Neuronal stem cell (in vitro differentiated cells): Measurements from ENCODE around the gene KIAA0232.

Experiments used
- DNase-seq: peaks from one replicate; pipeline ENCODE4 v3.0.0-alpha.2; 2013; ENCODE audit warnings: low spot score
- H2AFZ ChIP-seq: one replicate; pipeline ENCODE4 v1.6.1; 2013; ENCODE audit warnings: mild to moderate bottlenecking, low read length, inconsistent platforms
- H2AK5ac ChIP-seq: 2 replicates; pipeline ENCODE4 v1.6.1; 2013; ENCODE audit warnings: low read depth, mild to moderate bottlenecking, inconsistent platforms, low read length, moderate library complexity, mixed read lengths
- H2BK120ac ChIP-seq: 2 replicates; pipeline ENCODE4 v1.6.1; 2013; ENCODE audit warnings: low read depth, mild to moderate bottlenecking, inconsistent platforms, low read length, moderate library complexity, mixed read lengths
- H2BK12ac ChIP-seq: one replicate; pipeline ENCODE4 v1.6.1; 2013; ENCODE audit warnings: low read length, inconsistent platforms
- H2BK15ac ChIP-seq: 2 replicates; pipeline ENCODE4 v1.6.1; 2013; ENCODE audit warnings: mild to moderate bottlenecking, low read length, inconsistent platforms, mixed read lengths
- H2BK5ac ChIP-seq: one replicate; pipeline ENCODE4 v1.6.1; 2013; ENCODE audit warnings: inconsistent platforms, mild to moderate bottlenecking, low read length, moderate library complexity
- H3K14ac ChIP-seq: one replicate; pipeline ENCODE4 v1.6.1; 2013; ENCODE audit warnings: low read length, inconsistent platforms
- H3K18ac ChIP-seq: 2 replicates; pipeline ENCODE4 v1.6.1; 2013; ENCODE audit warnings: low read length, inconsistent platforms
- H3K23ac ChIP-seq: 2 replicates; pipeline ENCODE4 v1.6.1; 2013; ENCODE audit warnings: low read depth, mild to moderate bottlenecking, mixed read lengths, low read length, inconsistent platforms; ENCODE audit not compliant: poor library complexity
- H3K27ac ChIP-seq: replicated peaks from 3 replicates; pipeline ENCODE4 v1.5.1; 2013; ENCODE audit warnings: low read length, inconsistent platforms
- H3K27me3 ChIP-seq, 3 experiments: 2 replicates each; pipeline ENCODE4 v1.6.1; 2013; ENCODE audit warnings: low read length in 3 of 3, mild to moderate bottlenecking in 2 of 3, inconsistent platforms in 1 of 3, low read depth in 1 of 3, mixed read lengths in 1 of 3, moderate library complexity in 1 of 3; ENCODE audit not compliant: control insufficient read depth in 3 of 3, insufficient read depth in 3 of 3
- H3K36me3 ChIP-seq, 2 donors: replicated peaks in 1 of 2; 2 replicates each; pipeline ENCODE4 v1.6.1; 2013; ENCODE audit warnings: low read length in 2 of 2; ENCODE audit not compliant: control insufficient read depth in 2 of 2, insufficient read depth in 2 of 2
- H3K4ac ChIP-seq: 2 replicates; pipeline ENCODE4 v1.6.1; 2013; ENCODE audit warnings: inconsistent platforms, mild to moderate bottlenecking, low read length, moderate library complexity
- H3K4me1 ChIP-seq, 2 donors: 1 replicate in 1 of 2; 2 replicates in 1 of 2; pipeline ENCODE4 v1.6.1; 2013; ENCODE audit warnings: low read length in 2 of 2, low read depth in 1 of 2; ENCODE audit not compliant: control insufficient read depth in 2 of 2, insufficient read depth in 1 of 2
- H3K4me2 ChIP-seq: one replicate; pipeline ENCODE4 v1.6.1; 2013; ENCODE audit warnings: mild to moderate bottlenecking, low read length, inconsistent platforms; ENCODE audit not compliant: insufficient read depth, poor library complexity, severe bottlenecking
- H3K4me3 ChIP-seq, 2 donors: 2 replicates each; pipeline ENCODE4 v1.5.1; 2013; ENCODE audit warnings: low read length in 2 of 2, mild to moderate bottlenecking in 2 of 2, inconsistent platforms in 1 of 2, moderate library complexity in 1 of 2
- H3K79me1 ChIP-seq: one replicate; pipeline ENCODE4 v1.6.1; 2013; ENCODE audit warnings: low read depth, mild to moderate bottlenecking, inconsistent platforms, low read length, moderate library complexity
- H3K9ac ChIP-seq: one replicate; pipeline ENCODE4 v1.6.1; 2013; ENCODE audit warnings: mild to moderate bottlenecking, low read depth, low read length, inconsistent platforms; ENCODE audit not compliant: poor library complexity
- H3K9me3 ChIP-seq, 2 donors: replicated peaks in 1 of 2; 2 replicates each; pipeline versions ENCODE3 to v1.6.1; 2013; ENCODE audit warnings: low read length in 2 of 2, mild to moderate bottlenecking in 2 of 2, inconsistent platforms in 1 of 2, low read depth in 1 of 2, mixed read lengths in 1 of 2, moderate library complexity in 1 of 2; ENCODE audit not compliant: control insufficient read depth in 2 of 2, insufficient read depth in 1 of 2
- H4K8ac ChIP-seq: one replicate; pipeline ENCODE4 v1.6.1; 2013; ENCODE audit warnings: low read depth, mild to moderate bottlenecking, inconsistent platforms, low read length, moderate library complexity
- H4K91ac ChIP-seq: one replicate; pipeline ENCODE4 v1.6.1; 2013; ENCODE audit warnings: low read length, low read depth, mild to moderate bottlenecking, inconsistent platforms; ENCODE audit not compliant: poor library complexity
- WGBS, 2 donors: extraction: QIAGEN DNeasy Blood & Tissue Kit; methylation state at CpG; one replicate each; pipeline ENCODE4 v1.1.7; 2013; ENCODE audit warnings: missing lambda C conversion rate in 2 of 2, mixed read lengths in 1 of 2; ENCODE audit not compliant: insufficient read length in 2 of 2, insufficient replicate concordance in 1 of 2; ENCODE audit errors: extremely low coverage in 2 of 2; 5-methylcytosine and 5-hydroxymethylcytosine counted together

The KIAA0232 gene

DNA sequence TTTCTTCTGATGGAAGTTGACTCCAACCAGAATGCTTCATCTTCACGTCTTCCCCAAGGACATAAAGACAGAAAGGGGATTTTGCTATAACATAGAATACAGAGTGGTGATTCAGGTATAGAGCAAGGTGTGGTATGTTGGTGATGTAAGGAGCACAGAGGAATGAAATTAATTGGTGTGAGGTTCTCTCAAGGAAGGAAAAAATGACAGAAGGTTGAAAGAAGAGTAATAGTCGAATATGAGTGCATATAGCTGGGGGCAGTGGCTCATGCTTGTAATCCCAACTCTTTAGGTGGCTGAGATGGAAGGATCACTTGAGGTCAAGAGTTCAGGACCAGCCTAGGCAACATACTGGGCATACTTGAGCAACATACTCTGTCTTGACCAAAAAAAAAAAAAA, 20.1 kb downstream of the KIAA0232 start:
- WGBS, 2 donors, result no CpG with 5 or more reads among the region's 2 CpGs

DNA sequence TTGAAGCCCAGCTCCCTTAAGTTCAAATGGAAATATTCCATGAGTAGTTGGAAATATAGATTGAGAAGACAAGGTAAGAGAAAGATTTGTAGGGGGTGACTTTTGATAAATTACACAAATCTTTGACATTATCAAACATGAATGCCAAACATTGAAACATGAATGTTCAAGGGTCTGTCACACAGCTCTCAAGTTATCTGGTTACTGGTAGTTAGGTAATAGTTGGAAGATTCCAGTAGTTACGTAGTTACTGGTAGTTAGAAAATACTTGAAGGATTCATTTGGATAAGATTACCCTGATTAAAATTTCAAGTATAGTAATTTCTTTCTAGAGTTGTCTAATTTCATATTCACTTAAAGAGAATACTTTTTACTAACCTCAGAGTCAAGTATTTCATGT, 20.7 kb downstream of the KIAA0232 start:
- WGBS, 2 donors, result no CpG with 5 or more reads among the region's 1 CpG
- Histone ChIP-seq H2BK15ac (no peak overlapping the region), H3K14ac (no peak overlapping the region), H3K27me3 (no peaks in the 10 kb centered on the region), H3K4me2 (no peak overlapping the region), H2AK5ac (no peak overlapping the region), H4K91ac (no peak overlapping the region), H3K79me1 (no peaks in the 10 kb centered on the region), H3K18ac (no peak overlapping the region), H3K4me3 (no peak overlapping the region), H3K4ac (no peak overlapping the region), H2BK120ac (no peak overlapping the region), H4K8ac (no peak overlapping the region), H3K9me3 (no peaks in the 10 kb centered on the region), H3K23ac (no peak overlapping the region), H2BK12ac (no peak overlapping the region), H2BK5ac (no peak overlapping the region), H3K36me3 (peaks cover 3 to 56% of the 10 kb centered on the region in 2 donors), H2AFZ (no peak overlapping the region), H3K27ac (no peak overlapping the region), H3K9ac (no peak overlapping the region), H3K4me1 (no peaks in the 10 kb centered on the region)
- no peak for DNase-seq

More for the DNA sequence above, 20.1 kb downstream of the KIAA0232 start:
- H3K23ac ChIP-seq, result no peak overlapping the region
- no peak overlapping the region for H2BK120ac ChIP-seq
- no peak overlapping the region for H3K18ac ChIP-seq
- H3K79me1 ChIP-seq, result no peaks in the 10 kb centered on the region
- H2AK5ac ChIP-seq, result no peak overlapping the region
- no peak overlapping the region for H3K4ac ChIP-seq
- no peak overlapping the region for H2BK5ac ChIP-seq
- H3K4me2 ChIP-seq, result no peak overlapping the region
- no peak overlapping the region for H2BK15ac ChIP-seq
- no peak overlapping the region for H2AFZ ChIP-seq
- DNase-seq, result no peak
- no peak overlapping the region for H3K27ac ChIP-seq
- H3K36me3 ChIP-seq, result peaks cover 3 to 55% of the 10 kb centered on the region in 2 donors
- H4K8ac ChIP-seq, result no peak overlapping the region
- no peak overlapping the region for H3K9ac ChIP-seq
- H3K4me3 ChIP-seq, result no peak overlapping the region
- H3K27me3 ChIP-seq, result no peaks in the 10 kb centered on the region
- H3K14ac ChIP-seq, result no peak overlapping the region
- H3K4me1 ChIP-seq, result no peaks in the 10 kb centered on the region
- no peaks in the 10 kb centered on the region for H3K9me3 ChIP-seq
- H2BK12ac ChIP-seq, result no peak overlapping the region
- H4K91ac ChIP-seq, result no peak overlapping the region

DNA sequence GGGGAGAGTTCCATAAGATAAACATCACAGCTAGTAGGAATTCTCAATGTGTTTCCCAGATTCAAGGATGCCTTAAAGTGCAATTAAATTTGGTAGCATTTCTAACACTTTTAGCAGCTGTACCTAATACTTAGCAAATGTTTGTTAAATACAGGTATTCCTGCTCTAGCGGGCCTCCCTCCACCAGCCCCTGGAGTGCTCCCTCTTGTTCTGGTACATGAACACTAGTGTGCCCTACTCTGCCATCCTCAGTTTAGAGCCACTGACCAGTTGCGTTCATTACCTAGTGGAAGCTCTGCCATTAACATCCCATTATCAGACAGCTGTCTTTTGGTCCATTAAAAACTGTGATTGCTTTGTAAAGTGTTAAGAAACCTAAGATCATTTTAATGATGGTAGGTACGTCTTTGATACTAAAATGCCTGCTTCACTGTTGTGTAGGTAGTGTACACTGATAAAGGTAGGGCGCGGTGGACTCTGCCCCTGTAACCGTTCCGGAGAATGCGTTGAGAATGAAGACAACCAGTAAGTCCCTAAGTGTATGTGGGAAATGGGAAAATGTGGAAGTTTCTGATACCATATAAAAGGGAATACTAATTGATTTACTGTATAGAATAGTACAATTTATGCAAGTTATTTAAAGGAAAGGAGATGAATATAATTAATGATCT, 21.7 kb downstream of the KIAA0232 start:
- no peak overlapping the region for H2BK5ac ChIP-seq
- no peak for DNase-seq
- no peaks in the 10 kb centered on the region for H3K27me3 ChIP-seq
- H2AK5ac ChIP-seq, result no peak overlapping the region
- no peak overlapping the region for H3K18ac ChIP-seq
- no peak overlapping the region for H3K4me3 ChIP-seq
- H3K27ac ChIP-seq, result no peak overlapping the region
- no peak overlapping the region for H4K8ac ChIP-seq
- H4K91ac ChIP-seq, result no peak overlapping the region
- H3K36me3 ChIP-seq, result peaks cover 3 to 57% of the 10 kb centered on the region in 2 donors
- no peak overlapping the region for H3K14ac ChIP-seq
- H3K79me1 ChIP-seq, result peaks cover 2% of the 10 kb centered on the region
- no peak overlapping the region for H3K9ac ChIP-seq
- H2BK120ac ChIP-seq, result no peak overlapping the region
- H2BK12ac ChIP-seq, result no peak overlapping the region
- no peak overlapping the region for H3K4ac ChIP-seq
- H3K23ac ChIP-seq, result no peak overlapping the region
- no peak overlapping the region for H2AFZ ChIP-seq
- WGBS, 2 donors, result no CpG with 5 or more reads among the region's 8 CpGs
- H3K4me2 ChIP-seq, result no peak overlapping the region
- H2BK15ac ChIP-seq, result no peak overlapping the region
- H3K9me3 ChIP-seq, result peaks cover 0 to 2% of the 10 kb centered on the region in 2 donors
- H3K4me1 ChIP-seq, result no peaks in the 10 kb centered on the region

DNA sequence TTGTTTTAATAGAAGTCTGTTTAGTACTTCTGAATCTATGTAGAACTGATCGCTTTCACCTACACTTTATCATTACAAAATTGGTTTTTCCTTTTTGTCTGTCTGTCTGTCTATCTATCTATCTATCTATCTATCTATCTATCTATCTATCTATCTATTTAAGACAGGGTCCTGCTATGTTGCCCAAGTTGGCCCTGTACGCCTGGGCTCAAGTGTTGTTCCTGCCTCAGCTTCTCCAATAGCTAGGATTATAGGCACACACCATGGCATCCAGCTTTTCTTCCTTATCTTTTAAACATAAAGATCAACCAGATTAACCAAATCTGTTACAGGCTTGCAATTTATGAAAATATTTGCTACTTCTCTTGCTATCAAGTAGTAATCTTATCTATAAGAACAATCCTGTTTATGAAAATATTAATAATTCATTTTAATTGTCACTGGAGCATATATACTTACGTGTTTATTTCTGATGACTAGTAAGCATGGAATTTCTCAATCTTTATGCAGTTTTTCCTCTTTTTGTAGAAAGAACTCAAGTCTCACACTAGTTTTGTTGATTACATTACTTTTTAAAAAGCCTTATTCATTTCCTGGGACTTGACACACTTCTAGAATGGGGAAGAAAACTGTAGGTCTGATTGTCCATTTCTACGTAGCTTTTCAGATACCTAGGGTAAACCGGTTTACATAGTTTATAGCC, 24.5 kb downstream of the KIAA0232 start:
- no peak for DNase-seq
- H3K27ac ChIP-seq, result no peak overlapping the region
- no peak overlapping the region for H3K14ac ChIP-seq
- no peak overlapping the region for H2BK5ac ChIP-seq
- H3K79me1 ChIP-seq, result peaks cover 2% of the 10 kb centered on the region
- H4K8ac ChIP-seq, result no peak overlapping the region
- H2BK120ac ChIP-seq, result no peak overlapping the region
- no peak overlapping the region for H2AK5ac ChIP-seq
- peaks cover 0 to 66% of the 10 kb centered on the region in 2 donors for H3K36me3 ChIP-seq
- no CpG with 5 or more reads among the region's 5 CpGs for WGBS, 2 donors
- no peak overlapping the region for H2BK15ac ChIP-seq
- H3K4me1 ChIP-seq, result no peaks in the 10 kb centered on the region
- no peaks in the 10 kb centered on the region for H3K27me3 ChIP-seq
- H3K4me3 ChIP-seq, result no peak overlapping the region
- H3K9ac ChIP-seq, result no peak overlapping the region
- no peak overlapping the region for H3K23ac ChIP-seq
- no peak overlapping the region for H3K4me2 ChIP-seq
- H3K9me3 ChIP-seq, result peaks cover 0 to 6% of the 10 kb centered on the region in 2 donors
- H2AFZ ChIP-seq, result no peak overlapping the region
- no peak overlapping the region for H4K91ac ChIP-seq
- no peak overlapping the region for H3K18ac ChIP-seq
- no peak overlapping the region for H2BK12ac ChIP-seq
- no peak overlapping the region for H3K4ac ChIP-seq
